Measurements from ENCODE around the gene SRBD1. TPM values are rescaled to one million over a fixed set of nuclear protein-coding genes. Genes with fewer than 3 reads are reported as not detected.
A peak's percentile ranks its signal among the peaks of the same experiment; 100 is the strongest.

SRBD1 gene, protein sequence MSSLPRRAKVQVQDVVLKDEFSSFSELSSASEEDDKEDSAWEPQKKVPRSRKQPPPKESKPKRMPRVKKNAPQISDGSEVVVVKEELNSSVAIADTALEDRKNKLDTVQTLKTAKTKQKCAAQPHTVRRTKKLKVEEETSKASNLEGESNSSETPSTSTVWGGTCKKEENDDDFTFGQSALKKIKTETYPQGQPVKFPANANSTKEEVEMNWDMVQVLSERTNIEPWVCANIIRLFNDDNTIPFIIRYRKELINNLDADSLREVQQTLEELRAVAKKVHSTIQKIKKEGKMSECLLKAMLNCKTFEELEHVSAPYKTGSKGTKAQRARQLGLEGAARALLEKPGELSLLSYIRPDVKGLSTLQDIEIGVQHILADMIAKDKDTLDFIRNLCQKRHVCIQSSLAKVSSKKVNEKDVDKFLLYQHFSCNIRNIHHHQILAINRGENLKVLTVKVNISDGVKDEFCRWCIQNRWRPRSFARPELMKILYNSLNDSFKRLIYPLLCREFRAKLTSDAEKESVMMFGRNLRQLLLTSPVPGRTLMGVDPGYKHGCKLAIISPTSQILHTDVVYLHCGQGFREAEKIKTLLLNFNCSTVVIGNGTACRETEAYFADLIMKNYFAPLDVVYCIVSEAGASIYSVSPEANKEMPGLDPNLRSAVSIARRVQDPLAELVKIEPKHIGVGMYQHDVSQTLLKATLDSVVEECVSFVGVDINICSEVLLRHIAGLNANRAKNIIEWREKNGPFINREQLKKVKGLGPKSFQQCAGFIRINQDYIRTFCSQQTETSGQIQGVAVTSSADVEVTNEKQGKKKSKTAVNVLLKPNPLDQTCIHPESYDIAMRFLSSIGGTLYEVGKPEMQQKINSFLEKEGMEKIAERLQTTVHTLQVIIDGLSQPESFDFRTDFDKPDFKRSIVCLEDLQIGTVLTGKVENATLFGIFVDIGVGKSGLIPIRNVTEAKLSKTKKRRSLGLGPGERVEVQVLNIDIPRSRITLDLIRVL
- 10 to 100 TPM; 19.0 to 22.3 TPM for total RNA-seq

DNA sequence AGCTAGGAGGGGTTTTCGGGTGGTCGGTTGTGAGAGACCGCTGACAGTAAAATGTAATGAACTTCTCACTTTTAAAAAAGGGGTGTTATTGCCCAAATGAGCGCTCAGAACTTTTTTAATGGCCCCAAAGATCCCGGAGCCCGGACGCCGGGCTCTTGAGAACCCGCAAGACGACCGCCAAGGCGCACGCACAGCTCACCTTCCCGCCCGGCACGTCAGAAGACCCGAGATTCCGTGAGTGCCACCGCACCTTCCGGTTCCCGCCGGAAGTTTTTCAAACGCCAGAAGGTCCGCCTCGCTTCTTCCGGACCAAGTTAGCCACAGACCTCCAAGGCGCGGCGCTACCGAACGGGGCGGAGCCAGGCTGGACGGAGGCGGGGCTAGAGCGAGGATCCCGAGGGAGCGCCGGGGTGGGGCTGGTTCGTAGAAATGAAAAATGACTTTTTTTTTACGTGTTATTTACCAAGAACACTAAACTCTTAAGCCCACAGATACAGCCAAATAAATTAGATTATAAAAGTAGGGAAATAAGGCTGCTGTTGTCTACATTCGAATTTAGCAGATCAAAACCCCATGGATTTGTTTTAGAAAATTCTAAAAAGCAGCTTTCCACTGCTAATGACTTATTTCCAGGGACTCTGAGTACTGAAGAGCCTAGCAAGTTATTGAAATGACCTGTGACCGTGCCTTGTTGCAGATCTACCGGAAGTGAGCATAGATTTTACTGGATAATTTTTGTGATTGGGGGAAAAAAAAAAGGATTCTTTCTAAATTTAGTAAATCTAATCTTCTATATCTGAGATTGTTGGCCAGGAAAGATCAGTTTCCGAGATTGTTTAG is at the start of gene SRBD1:
Gene SRBD1, minus strand, starts transcription at position 248 of the 840 bp plus-strand sequence. CDS start 5,826 bp downstream, outside the sequence.
- ATAC-seq (ENCODE audit: insufficient number of reproducible peaks, low FRiP score, low read depth) (peak; percentile 81), DNase-seq (ENCODE audit: low spot score) (peak; percentile 61)
- Histone ChIP-seq H3K27ac (peak within 1 kb of the TSS; percentile 69 to 72), H3K4me1 (ENCODE audit: control insufficient read depth in 1 of 2, low read depth in 2 of 2) (peaks cover 8 to 31% of the 10 kb centered on the region in 2 donors), H3K9me3 (no peaks in the 10 kb centered on the region), H3K4me3 (peak within 1 kb of the TSS; percentile 76), H3K27me3 (replicated peaks; ENCODE audit: insufficient read depth) (no peaks in the 10 kb centered on the region), H3K36me3 (no peaks in the 10 kb centered on the region)
- TF ChIP-seq, protein P1, sequence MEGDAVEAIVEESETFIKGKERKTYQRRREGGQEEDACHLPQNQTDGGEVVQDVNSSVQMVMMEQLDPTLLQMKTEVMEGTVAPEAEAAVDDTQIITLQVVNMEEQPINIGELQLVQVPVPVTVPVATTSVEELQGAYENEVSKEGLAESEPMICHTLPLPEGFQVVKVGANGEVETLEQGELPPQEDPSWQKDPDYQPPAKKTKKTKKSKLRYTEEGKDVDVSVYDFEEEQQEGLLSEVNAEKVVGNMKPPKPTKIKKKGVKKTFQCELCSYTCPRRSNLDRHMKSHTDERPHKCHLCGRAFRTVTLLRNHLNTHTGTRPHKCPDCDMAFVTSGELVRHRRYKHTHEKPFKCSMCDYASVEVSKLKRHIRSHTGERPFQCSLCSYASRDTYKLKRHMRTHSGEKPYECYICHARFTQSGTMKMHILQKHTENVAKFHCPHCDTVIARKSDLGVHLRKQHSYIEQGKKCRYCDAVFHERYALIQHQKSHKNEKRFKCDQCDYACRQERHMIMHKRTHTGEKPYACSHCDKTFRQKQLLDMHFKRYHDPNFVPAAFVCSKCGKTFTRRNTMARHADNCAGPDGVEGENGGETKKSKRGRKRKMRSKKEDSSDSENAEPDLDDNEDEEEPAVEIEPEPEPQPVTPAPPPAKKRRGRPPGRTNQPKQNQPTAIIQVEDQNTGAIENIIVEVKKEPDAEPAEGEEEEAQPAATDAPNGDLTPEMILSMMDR (IDR thresholded peaks at IDR 0.05): no peak

DNA sequence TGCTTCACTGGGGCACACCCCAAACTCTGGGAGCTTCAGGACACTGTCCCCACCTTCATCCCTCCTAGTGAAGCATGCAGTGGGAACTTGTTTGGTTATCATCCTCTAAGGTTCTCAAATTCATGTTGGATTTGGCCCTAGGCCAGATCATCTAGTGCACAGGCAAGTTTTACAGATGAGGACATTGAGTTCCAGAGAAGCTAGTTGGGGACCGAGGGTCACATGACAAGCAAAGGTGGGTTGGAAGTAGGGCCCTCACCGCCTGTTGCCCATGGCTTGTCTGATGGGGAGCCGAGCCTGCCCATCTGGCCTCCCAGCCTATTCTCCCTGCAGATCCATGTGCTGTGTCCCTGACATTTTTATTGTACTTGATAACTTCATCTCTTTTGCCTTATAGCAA is 43.2 kb upstream of the SRBD1 start:
- H3K4me3 ChIP-seq: no peak overlapping the region
- TF ChIP-seq, protein P1 (IDR thresholded peaks at IDR 0.05): no peak
- H3K36me3 ChIP-seq: no peaks in the 10 kb centered on the region
- DNase-seq (ENCODE audit: low spot score) (no peak), ATAC-seq (ENCODE audit: insufficient number of reproducible peaks, low FRiP score, low read depth) (no peak)
- H3K4me1 ChIP-seq (ENCODE audit: control insufficient read depth in 1 of 2, low read depth in 2 of 2): peaks cover 3 to 19% of the 10 kb centered on the region in 2 donors
- H3K27me3 ChIP-seq (replicated peaks; ENCODE audit: insufficient read depth): no peaks in the 10 kb centered on the region
- H3K9me3 ChIP-seq: no peaks in the 10 kb centered on the region
- H3K27ac ChIP-seq: no peak overlapping the region

DNA sequence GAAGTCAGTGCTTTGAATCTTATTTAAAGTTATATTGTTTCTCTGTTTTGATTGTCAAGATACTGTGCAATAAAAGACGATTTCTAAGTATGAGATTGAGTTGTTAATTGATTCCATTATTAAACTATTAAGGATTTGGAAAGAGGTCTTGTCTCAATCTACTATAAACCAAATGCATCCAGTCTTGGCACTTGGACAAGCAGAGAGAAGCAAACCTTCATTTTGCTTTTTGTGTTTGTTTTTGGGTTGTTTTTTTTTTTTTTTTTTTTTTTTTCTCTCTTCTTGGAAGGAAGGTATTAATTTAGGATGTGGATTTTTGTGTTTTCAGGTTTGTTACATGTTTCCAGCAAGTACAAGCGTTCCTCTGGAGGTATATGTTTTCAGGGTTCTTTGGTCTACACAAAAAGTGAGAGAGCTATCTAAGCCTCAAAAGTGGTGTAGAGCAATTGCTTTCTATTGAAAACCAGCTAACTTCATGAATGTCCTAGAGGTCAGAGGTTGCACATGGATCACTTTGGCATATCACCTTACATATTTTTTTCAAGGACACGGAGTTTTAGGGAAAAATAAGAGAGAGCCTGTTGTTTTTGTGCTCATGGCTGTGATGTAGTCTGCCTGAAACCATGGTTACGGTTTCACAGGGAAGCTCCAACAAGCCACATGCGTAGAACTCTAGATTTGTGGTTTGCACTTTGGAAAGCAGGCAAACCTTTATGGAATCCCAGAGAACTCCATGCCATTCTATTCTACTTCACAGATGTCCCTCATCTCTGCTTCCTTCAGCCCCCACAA is 42.3 kb upstream of the SRBD1 start:
- Histone ChIP-seq H3K27ac (no peak overlapping the region), H3K4me1 (ENCODE audit: control insufficient read depth in 1 of 2, low read depth in 2 of 2) (peaks cover 3 to 24% of the 10 kb centered on the region in 2 donors), H3K9me3 (no peaks in the 10 kb centered on the region), H3K4me3 (peak overlapping the region; percentile 91), H3K36me3 (no peaks in the 10 kb centered on the region), H3K27me3 (replicated peaks; ENCODE audit: insufficient read depth) (no peaks in the 10 kb centered on the region)
- TF ChIP-seq, protein P1 (IDR thresholded peaks at IDR 0.05): no peak
- DNase-seq (ENCODE audit: low spot score): no peak
- no peak for ATAC-seq (ENCODE audit: insufficient number of reproducible peaks, low FRiP score, low read depth)

DNA sequence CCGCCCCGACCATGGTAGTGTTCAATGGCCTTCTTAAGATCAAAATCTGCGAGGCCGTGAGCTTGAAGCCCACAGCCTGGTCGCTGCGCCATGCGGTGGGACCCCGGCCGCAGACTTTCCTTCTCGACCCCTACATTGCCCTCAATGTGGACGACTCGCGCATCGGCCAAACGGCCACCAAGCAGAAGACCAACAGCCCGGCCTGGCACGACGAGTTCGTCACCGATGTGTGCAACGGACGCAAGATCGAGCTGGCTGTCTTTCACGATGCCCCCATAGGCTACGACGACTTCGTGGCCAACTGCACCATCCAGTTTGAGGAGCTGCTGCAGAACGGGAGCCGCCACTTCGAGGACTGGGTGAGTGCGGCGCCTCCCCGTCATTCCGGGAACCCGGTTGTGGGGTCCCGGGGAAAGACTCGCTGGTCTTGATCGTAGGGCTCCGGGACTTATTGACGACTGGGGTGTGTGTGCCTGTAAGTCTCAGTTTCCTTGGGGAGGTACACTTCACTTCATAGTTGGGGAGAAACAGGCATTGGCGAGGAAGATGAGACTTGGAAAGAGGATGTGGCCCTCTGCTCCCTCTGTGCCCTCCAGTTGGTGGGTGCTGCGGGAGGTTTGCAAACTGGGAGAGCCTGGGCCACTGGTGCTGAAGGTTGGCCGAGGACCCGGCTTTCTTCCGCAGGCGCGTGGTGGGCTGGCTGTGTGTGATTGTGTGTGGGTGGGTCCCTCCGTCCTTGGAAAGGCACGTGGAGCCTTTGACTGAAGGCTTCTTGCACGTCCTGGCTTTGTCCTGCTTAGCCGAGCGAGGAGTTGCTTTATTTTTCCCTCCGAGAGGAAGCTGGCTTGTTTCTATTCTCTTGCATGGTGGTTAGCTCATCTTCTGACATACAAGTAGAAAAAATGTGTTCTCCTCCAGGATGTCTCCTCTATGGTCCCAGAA is 41.3 kb upstream of the SRBD1 start:
- DNase-seq (ENCODE audit: low spot score): no peak
- TF ChIP-seq, protein P1 (IDR thresholded peaks at IDR 0.05): no peak
- Histone ChIP-seq H3K4me1 (ENCODE audit: control insufficient read depth in 1 of 2, low read depth in 2 of 2) (peaks cover 3 to 24% of the 10 kb centered on the region in 2 donors), H3K27ac (no peak overlapping the region), H3K27me3 (replicated peaks; ENCODE audit: insufficient read depth) (no peaks in the 10 kb centered on the region), H3K4me3 (peak overlapping the region; percentile 91), H3K9me3 (no peaks in the 10 kb centered on the region), H3K36me3 (no peaks in the 10 kb centered on the region)
- no peak for ATAC-seq (ENCODE audit: insufficient number of reproducible peaks, low FRiP score, low read depth)

Data from thoracic aorta (tissue), 2 donors.